GM12878 (cell line): ENCODE results near the gene NME7. TPM values are rescaled to one million over a fixed set of nuclear protein-coding genes. Genes with fewer than 3 reads are reported as not detected.

Source experiments
- ATAC-seq: fragments of 200-7000 bp; cut with Tn5 transposase; 3 replicates; pipeline ENCODE4 v1.9.1; 2020; ENCODE audit warnings: mild to moderate bottlenecking, moderate library complexity
- BruUV-seq: library from RNA; stranded (reverse); fragments of 400-500 nt; replicated peaks from 2 replicates; lab custom pipeline; 2021; lab: Mats Ljungman, UMichigan
- CTCF ChIA-PET: fragments of 300-600 bp; sonication (Branson Sonifier 250); formaldehyde crosslinking; extraction: SDS; loops from one replicate; lab custom pipeline; 2021; ENCODE audit warnings: inconsistent platforms; lab: Yijun Ruan, JAX
- POLR2A ChIA-PET: fragments of 350-600 bp; formaldehyde crosslinking; extraction: SDS; loops from one replicate; lab custom pipeline; 2021; ENCODE audit warnings: inconsistent platforms; lab: Charles Lee
- RAD21 ChIA-PET: fragments of 300-600 bp; sonication (Branson Sonifier 250); formaldehyde crosslinking; loops from one replicate; lab custom pipeline; 2023; ENCODE audit warnings: antibody characterized with exemption; ENCODE audit not compliant: unreplicated experiment; lab: Charles Lee
- SMC1A ChIA-PET: fragments of 300-600 bp; sonication (Branson Sonifier 250); formaldehyde crosslinking; loops from one replicate; lab custom pipeline; 2023; ENCODE audit not compliant: unreplicated experiment, uncharacterized antibody; lab: Charles Lee
- DNase-seq: peaks from one replicate; pipeline ENCODE4 v3.0.0-alpha.2; 2011; ENCODE audit warnings: low read depth, low spot score
- FAIRE-seq: peaks from 3 replicates; lab custom pipeline; 2011; peaks lifted over from hg19 to GRCh38; lab: Jason Lieb, UNC
- H2AFZ ChIP-seq: 2 replicates; pipeline ENCODE4 v1.6.0; 2011; ENCODE audit warnings: low read depth, low read length, control low read depth; ENCODE audit not compliant: control insufficient read depth
- H3K27ac ChIP-seq: 2 replicates; pipeline ENCODE4 v1.5.1; 2011; ENCODE audit warnings: control low read depth; ENCODE audit not compliant: control insufficient read depth, insufficient read depth
- H3K27me3 ChIP-seq, 2 experiments: replicated peaks in 1 of 2; 2 replicates each; pipeline versions ENCODE4 v1.6.0 to v1.6.1; 2011; ENCODE audit warnings: low read length in 1 of 2; ENCODE audit not compliant: control insufficient read depth in 2 of 2, insufficient read depth in 2 of 2
- H3K36me3 ChIP-seq, 2 experiments: 2 replicates each; pipeline ENCODE4 v1.5.1; 2011; ENCODE audit warnings: low read length in 1 of 2; ENCODE audit not compliant: control insufficient read depth in 2 of 2, insufficient read depth in 2 of 2
- H3K4me1 ChIP-seq: 2 replicates; pipeline ENCODE4 v1.6.1; 2011; ENCODE audit warnings: mild to moderate bottlenecking, low read length, moderate library complexity, mixed read lengths; ENCODE audit not compliant: control insufficient read depth, insufficient read depth
- H3K4me2 ChIP-seq: 2 replicates; pipeline ENCODE4 v1.6.0; 2011; ENCODE audit warnings: control low read depth; ENCODE audit not compliant: control insufficient read depth, insufficient read depth
- H3K4me3 ChIP-seq: fragments of 200-600 bp; sonication (generic); 2 replicates; pipeline ENCODE4 v1.5.1; 2016
- H3K79me2 ChIP-seq: 2 replicates; pipeline ENCODE4 v1.6.0; 2011; ENCODE audit warnings: low read length; ENCODE audit not compliant: control insufficient read depth, insufficient read depth
- H3K9ac ChIP-seq: 2 replicates; pipeline ENCODE4 v1.8.0; 2011; ENCODE audit warnings: low read length, control low read depth, mixed read lengths; ENCODE audit not compliant: control insufficient read depth, insufficient read depth
- H3K9me3 ChIP-seq: replicated peaks from 3 replicates; pipeline ENCODE4 v1.5.1; 2011; ENCODE audit warnings: mild to moderate bottlenecking, low read length; ENCODE audit not compliant: control insufficient read depth, insufficient read depth
- H4K20me1 ChIP-seq: 2 replicates; pipeline ENCODE4 v1.6.0; 2011; ENCODE audit not compliant: control insufficient read depth, insufficient read depth
- ASH2L ChIP-seq: fragments of 300-600, 200-600 bp; sonication (generic); IDR thresholded peaks from 2 replicates; pipeline ENCODE4 v1.6.1; 2017; ENCODE audit warnings: low read depth, mild to moderate bottlenecking, borderline replicate concordance
- EZH2 ChIP-seq: IDR thresholded peaks from 2 replicates; pipeline ENCODE4 v1.6.1; 2012; ENCODE audit warnings: low read depth, mild to moderate bottlenecking, control low read depth, inconsistent platforms, low read length, borderline replicate concordance; ENCODE audit not compliant: control insufficient read depth
- GATAD2B ChIP-seq: fragments of 450-650 bp; conservative IDR thresholded peaks from 2 replicates; pipeline ENCODE4 v1.6.1; 2017; ENCODE audit warnings: low read depth, mild to moderate bottlenecking, moderate library complexity
- HDGF ChIP-seq: fragments of 450-650 bp; IDR thresholded peaks from 2 replicates; pipeline ENCODE4 v1.6.1; 2016; ENCODE audit warnings: antibody characterized with exemption
- NFYB ChIP-seq: IDR thresholded peaks from 2 replicates; pipeline ENCODE4 v1.6.1; 2011; ENCODE audit warnings: low read depth, mild to moderate bottlenecking, low read length, improper control_type of control experiment, moderate library complexity; ENCODE audit not compliant: insufficient read depth
- NRF1 ChIP-seq: conservative IDR thresholded peaks from 2 replicates; pipeline ENCODE4 v1.6.1; 2011; ENCODE audit warnings: mild to moderate bottlenecking, low read depth, low read length, improper control_type of control experiment
- SMAD5 ChIP-seq: IDR thresholded peaks from 2 replicates; pipeline ENCODE4 v1.6.1; 2016; ENCODE audit warnings: antibody characterized with exemption, low read depth
- WGBS: methylation state at CpG from one replicate; pipeline ENCODE4 v1.1.6; 2016; ENCODE audit warnings: low lambda C conversion rate; ENCODE audit not compliant: insufficient replicate concordance, insufficient coverage; ENCODE audit errors: missing lambda C conversion rate; 5-methylcytosine and 5-hydroxymethylcytosine counted together
- in situ Hi-C: fragments of 300-500 bp; cut with MboI; formaldehyde crosslinking; loops from 9 replicates; pipeline ENCODE4 v1.14.3; 2018; ENCODE audit warnings: mixed read lengths
- intact Hi-C: fragments of 100-400 bp; cut with micrococcal nuclease; formaldehyde crosslinking; loops from one replicate; pipeline ENCODE4 v1.14.2; 2022; ENCODE audit not compliant: unreplicated experiment
- polyA plus RNA-seq, 11 experiments: library from polyadenylated mRNA; depleted of rRNA in 4 of 11; unstranded in 6 of 11; stranded (reverse) in 5 of 11; fragments of >200 nt; fragmentation: Nextera tagmentation in 4 of 11; fragmentation: Illumina TruSeq in 1 of 11; extraction: Ambion mirVana in 4 of 11; extraction: Trizol in 1 of 11; gene quantifications; 1 replicate in 1 of 11; 2 replicates in 10 of 11; pipeline versions ENCODE4 v1.2.1 to v1.2.3, GENCODE V29; 2011 to 2016; ENCODE audit warnings: inconsistent platforms in 2 of 11, missing spikeins in 2 of 11, low read depth in 1 of 11
- total RNA-seq, 4 experiments: library from RNA; depleted of rRNA in 3 of 4; stranded (reverse); fragments of >200 nt in 3 of 4; fragmentation: Illumina TruSeq in 1 of 4; extraction: Trizol in 1 of 4; gene quantifications; 2 replicates each; pipeline versions ENCODE4 v1.2.1 to v1.2.3, GENCODE V29; 2013 to 2021
- TF ChIP-seq, protein P1 (sequence below): IDR thresholded peaks from 2 replicates; pipeline ENCODE4 v1.6.1; 2012; ENCODE audit warnings: mild to moderate bottlenecking, low read depth, low read length

NME7 gene
- total and polyA plus RNA-seq, 10 of the 15 experiments (the other 5 are each of a cell fraction or from before 2014, with no cell fraction given): 1.5 to 15.6 (median 7.2) TPM

DNA sequence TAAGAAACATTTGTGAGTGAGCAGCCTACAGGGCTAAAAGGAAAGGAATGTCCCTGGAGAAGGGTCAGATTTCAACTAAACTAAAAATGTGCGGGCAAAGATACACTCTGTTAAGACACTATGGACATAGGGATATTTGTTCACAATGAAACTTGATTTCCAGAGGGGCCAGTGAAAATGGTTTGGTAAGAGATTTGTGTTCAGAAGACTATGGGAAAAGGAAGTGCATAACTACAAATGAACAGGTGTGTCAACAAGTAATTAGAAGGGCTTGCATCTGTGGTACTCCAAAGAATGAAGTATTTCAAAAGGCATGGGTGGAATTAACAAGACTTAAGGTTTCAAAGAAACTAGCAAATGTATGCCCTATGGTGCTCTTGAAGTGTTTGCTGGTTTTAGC, 60.4 kb downstream of the NME7 start:
- SMC1A ChIA-PET: no interaction called here
- H2AFZ ChIP-seq: no peak overlapping the region
- no peak overlapping the region for H3K9ac ChIP-seq
- RAD21 ChIA-PET: no interaction called here
- no peaks in the 10 kb centered on the region for H3K9me3 ChIP-seq
- no peak overlapping the region for H3K4me3 ChIP-seq
- H3K36me3 ChIP-seq: no peaks in the 10 kb centered on the region; a peak in 1 of 4 replicates
- no peaks in the 10 kb centered on the region for H4K20me1 ChIP-seq
- whole genome bisulfite sequencing: 96% methylated on average over 1 of the region's 1 CpG
- FAIRE-seq (no peak), DNase-seq (no peak), ATAC-seq (no peak)
- no peak for TF ChIP-seq HDGF
- no peak for TF ChIP-seq ASH2L
- TF ChIP-seq, protein P1, sequence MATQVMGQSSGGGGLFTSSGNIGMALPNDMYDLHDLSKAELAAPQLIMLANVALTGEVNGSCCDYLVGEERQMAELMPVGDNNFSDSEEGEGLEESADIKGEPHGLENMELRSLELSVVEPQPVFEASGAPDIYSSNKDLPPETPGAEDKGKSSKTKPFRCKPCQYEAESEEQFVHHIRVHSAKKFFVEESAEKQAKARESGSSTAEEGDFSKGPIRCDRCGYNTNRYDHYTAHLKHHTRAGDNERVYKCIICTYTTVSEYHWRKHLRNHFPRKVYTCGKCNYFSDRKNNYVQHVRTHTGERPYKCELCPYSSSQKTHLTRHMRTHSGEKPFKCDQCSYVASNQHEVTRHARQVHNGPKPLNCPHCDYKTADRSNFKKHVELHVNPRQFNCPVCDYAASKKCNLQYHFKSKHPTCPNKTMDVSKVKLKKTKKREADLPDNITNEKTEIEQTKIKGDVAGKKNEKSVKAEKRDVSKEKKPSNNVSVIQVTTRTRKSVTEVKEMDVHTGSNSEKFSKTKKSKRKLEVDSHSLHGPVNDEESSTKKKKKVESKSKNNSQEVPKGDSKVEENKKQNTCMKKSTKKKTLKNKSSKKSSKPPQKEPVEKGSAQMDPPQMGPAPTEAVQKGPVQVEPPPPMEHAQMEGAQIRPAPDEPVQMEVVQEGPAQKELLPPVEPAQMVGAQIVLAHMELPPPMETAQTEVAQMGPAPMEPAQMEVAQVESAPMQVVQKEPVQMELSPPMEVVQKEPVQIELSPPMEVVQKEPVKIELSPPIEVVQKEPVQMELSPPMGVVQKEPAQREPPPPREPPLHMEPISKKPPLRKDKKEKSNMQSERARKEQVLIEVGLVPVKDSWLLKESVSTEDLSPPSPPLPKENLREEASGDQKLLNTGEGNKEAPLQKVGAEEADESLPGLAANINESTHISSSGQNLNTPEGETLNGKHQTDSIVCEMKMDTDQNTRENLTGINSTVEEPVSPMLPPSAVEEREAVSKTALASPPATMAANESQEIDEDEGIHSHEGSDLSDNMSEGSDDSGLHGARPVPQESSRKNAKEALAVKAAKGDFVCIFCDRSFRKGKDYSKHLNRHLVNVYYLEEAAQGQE: no peak
- TF ChIP-seq NRF1: no peak
- no peak for TF ChIP-seq NFYB
- TF ChIP-seq GATAD2B: no peak
- no peak for TF ChIP-seq SMAD5
- no peak for TF ChIP-seq EZH2
- CTCF ChIA-PET: no interaction called here
- intact Hi-C loops (no loop called here), in situ Hi-C loops (no loop called here)
- H3K4me1 ChIP-seq: no peaks in the 10 kb centered on the region
- BruUV-seq: no TSS peak
- POLR2A ChIA-PET: interaction anchor here (0.7 kb wide), 1 partner anchor 250 kb away, joined by 3 read pairs; no protein-coding TSS in a partner anchor
- H3K27ac ChIP-seq: no peak overlapping the region
- H3K27me3 ChIP-seq: no peaks in the 10 kb centered on the region
- no peak overlapping the region for H3K4me2 ChIP-seq
- H3K79me2 ChIP-seq: no peaks in the 10 kb centered on the region
